ENCODE results near the gene PFDN4. TPM values are rescaled to one million over a fixed set of nuclear protein-coding genes. Genes with fewer than 3 reads are reported as not detected.

PFDN4 gene
- total RNA-seq, 1 donor from 2014 or later = 18.9 TPM

GRCh38 chr20:54161008-54161820 is 46.7 kb upstream of the PFDN4 start:
- no peaks in the 10 kb centered on the region for H3K36me3 Mint-ChIP-seq (ENCODE audit: unreplicated experiment)
- no peak overlapping the region for H3K27ac Mint-ChIP-seq (ENCODE audit: unreplicated experiment)
- H3K4me3 Mint-ChIP-seq (ENCODE audit: unreplicated experiment) = no peak overlapping the region
- DNase-seq (ENCODE audit: extremely low spot score, unreplicated experiment) = no peak
- no peaks in the 10 kb centered on the region for H3K9me3 Mint-ChIP-seq (ENCODE audit: unreplicated experiment)
- no peaks in the 10 kb centered on the region for H3K4me1 Mint-ChIP-seq (ENCODE audit: unreplicated experiment)
- TF ChIP-seq CTCF (IDR thresholded peaks at IDR 0.05) = no peak
- H3K27me3 Mint-ChIP-seq (ENCODE audit: unreplicated experiment) = peaks cover 36% of the 10 kb centered on the region

GRCh38 chr20:54161821-54162149 is 46.1 kb upstream of the PFDN4 start:
- no peak overlapping the region for H3K27ac Mint-ChIP-seq (ENCODE audit: unreplicated experiment)
- no peak for DNase-seq (ENCODE audit: extremely low spot score, unreplicated experiment)
- TF ChIP-seq CTCF (IDR thresholded peaks at IDR 0.05) = no peak
- H3K27me3 Mint-ChIP-seq (ENCODE audit: unreplicated experiment) = peaks cover 33% of the 10 kb centered on the region
- H3K36me3 Mint-ChIP-seq (ENCODE audit: unreplicated experiment) = no peaks in the 10 kb centered on the region
- H3K4me1 Mint-ChIP-seq (ENCODE audit: unreplicated experiment) = no peaks in the 10 kb centered on the region
- no peak overlapping the region for H3K4me3 Mint-ChIP-seq (ENCODE audit: unreplicated experiment)
- no peaks in the 10 kb centered on the region for H3K9me3 Mint-ChIP-seq (ENCODE audit: unreplicated experiment)

GRCh38 chr20:54162378-54163009 is 45.4 kb upstream of the PFDN4 start:
- no peaks in the 10 kb centered on the region for H3K4me1 Mint-ChIP-seq (ENCODE audit: unreplicated experiment)
- TF ChIP-seq CTCF (IDR thresholded peaks at IDR 0.05) = no peak
- H3K27me3 Mint-ChIP-seq (ENCODE audit: unreplicated experiment) = peaks cover 31% of the 10 kb centered on the region
- no peaks in the 10 kb centered on the region for H3K9me3 Mint-ChIP-seq (ENCODE audit: unreplicated experiment)
- no peak overlapping the region for H3K4me3 Mint-ChIP-seq (ENCODE audit: unreplicated experiment)
- no peak overlapping the region for H3K27ac Mint-ChIP-seq (ENCODE audit: unreplicated experiment)
- no peaks in the 10 kb centered on the region for H3K36me3 Mint-ChIP-seq (ENCODE audit: unreplicated experiment)
- DNase-seq (ENCODE audit: extremely low spot score, unreplicated experiment) = no peak

- DNase-seq (ENCODE audit: extremely low spot score, unreplicated experiment) = no peak
- Mint-ChIP-seq H3K4me3 (ENCODE audit: unreplicated experiment) (no peak overlapping the region), H3K4me1 (ENCODE audit: unreplicated experiment) (no peaks in the 10 kb centered on the region), H3K27ac (ENCODE audit: unreplicated experiment) (no peak overlapping the region), H3K27me3 (ENCODE audit: unreplicated experiment) (peaks cover 35% of the 10 kb centered on the region), H3K36me3 (ENCODE audit: unreplicated experiment) (no peaks in the 10 kb centered on the region), H3K9me3 (ENCODE audit: unreplicated experiment) (no peaks in the 10 kb centered on the region)
- TF ChIP-seq CTCF (IDR thresholded peaks at IDR 0.05) = no peak
Measured at GRCh38 chr20:54163402-54163801, 44.5 kb upstream of the PFDN4 start.

GRCh38 chr20:54165014-54165413 is 42.9 kb upstream of the PFDN4 start:
- no peak for TF ChIP-seq CTCF (IDR thresholded peaks at IDR 0.05)
- Mint-ChIP-seq H3K36me3 (ENCODE audit: unreplicated experiment) (no peaks in the 10 kb centered on the region), H3K4me1 (ENCODE audit: unreplicated experiment) (no peaks in the 10 kb centered on the region), H3K27me3 (ENCODE audit: unreplicated experiment) (peaks cover 49% of the 10 kb centered on the region), H3K4me3 (ENCODE audit: unreplicated experiment) (no peak overlapping the region), H3K9me3 (ENCODE audit: unreplicated experiment) (no peaks in the 10 kb centered on the region), H3K27ac (ENCODE audit: unreplicated experiment) (no peak overlapping the region)
- DNase-seq (ENCODE audit: extremely low spot score, unreplicated experiment) = peak; percentile 49

Measured in osteocyte (in vitro differentiated cells).